OCI-LY3 (cell line): Measurements from ENCODE around the gene CAMKMT.

ENCODE experiments used
- EZH2phosphoT487 ChIP-seq: fragments of 200-600 bp; shearing (Covaris generic); IDR thresholded peaks from 2 replicates; pipeline ENCODE4 v1.6.1; 2018; ENCODE audit warnings: antibody characterized with exemption, mixed run types, low read depth
- TF ChIP-seq, protein P1 (sequence below): fragments of 200-600, 300-600 bp; sonication (generic); IDR thresholded peaks from 2 replicates; pipeline ENCODE4 v1.5.1; 2014; ENCODE audit warnings: antibody characterized with exemption, low read length, low read depth

DNA sequence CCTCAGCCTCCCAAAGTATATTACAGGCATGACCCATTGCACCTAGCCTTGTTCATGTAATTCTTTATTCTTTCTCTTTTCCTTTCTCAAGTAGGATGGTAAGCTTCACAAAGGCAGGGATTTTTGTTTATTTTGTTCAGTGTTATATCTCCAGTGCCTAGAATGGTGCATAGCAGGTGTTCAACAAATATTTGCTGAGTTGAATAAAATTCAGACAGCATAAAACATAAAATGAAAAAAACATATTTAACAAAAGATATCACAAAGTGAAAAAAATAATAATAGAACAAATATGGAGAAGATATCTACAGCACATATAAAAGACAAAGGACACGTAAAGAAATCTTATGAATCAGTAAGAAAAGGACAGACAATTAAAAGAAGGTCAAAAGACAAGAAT is 9.2 kb upstream of the CAMKMT start:
- TF ChIP-seq, protein P1, sequence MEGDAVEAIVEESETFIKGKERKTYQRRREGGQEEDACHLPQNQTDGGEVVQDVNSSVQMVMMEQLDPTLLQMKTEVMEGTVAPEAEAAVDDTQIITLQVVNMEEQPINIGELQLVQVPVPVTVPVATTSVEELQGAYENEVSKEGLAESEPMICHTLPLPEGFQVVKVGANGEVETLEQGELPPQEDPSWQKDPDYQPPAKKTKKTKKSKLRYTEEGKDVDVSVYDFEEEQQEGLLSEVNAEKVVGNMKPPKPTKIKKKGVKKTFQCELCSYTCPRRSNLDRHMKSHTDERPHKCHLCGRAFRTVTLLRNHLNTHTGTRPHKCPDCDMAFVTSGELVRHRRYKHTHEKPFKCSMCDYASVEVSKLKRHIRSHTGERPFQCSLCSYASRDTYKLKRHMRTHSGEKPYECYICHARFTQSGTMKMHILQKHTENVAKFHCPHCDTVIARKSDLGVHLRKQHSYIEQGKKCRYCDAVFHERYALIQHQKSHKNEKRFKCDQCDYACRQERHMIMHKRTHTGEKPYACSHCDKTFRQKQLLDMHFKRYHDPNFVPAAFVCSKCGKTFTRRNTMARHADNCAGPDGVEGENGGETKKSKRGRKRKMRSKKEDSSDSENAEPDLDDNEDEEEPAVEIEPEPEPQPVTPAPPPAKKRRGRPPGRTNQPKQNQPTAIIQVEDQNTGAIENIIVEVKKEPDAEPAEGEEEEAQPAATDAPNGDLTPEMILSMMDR: no peak
- TF ChIP-seq EZH2phosphoT487: no peak
